KMS-11 (cell line): Measurements from ENCODE around the gene CSF1R.

Source experiments
- H2AFZ ChIP-seq: fragments of 200-600 bp; sonication (generic); 2 replicates; pipeline ENCODE4 v1.6.1; 2016; ENCODE audit warnings: antibody characterized with exemption, mixed run types, low read depth
- H3K27ac ChIP-seq: fragments of 200-600 bp; sonication (generic); 2 replicates; pipeline ENCODE4 v1.6.1; 2016; ENCODE audit warnings: mild to moderate bottlenecking, mixed run types
- H3K27me3 ChIP-seq: fragments of 200-600 bp; sonication (generic); 2 replicates; pipeline ENCODE4 v1.6.1; 2017; ENCODE audit warnings: mild to moderate bottlenecking, low read depth, mixed run types, moderate library complexity; ENCODE audit not compliant: insufficient read depth
- H3K36me3 ChIP-seq: fragments of 200-600 bp; sonication (generic); 2 replicates; pipeline ENCODE4 v1.6.1; 2017; ENCODE audit warnings: mild to moderate bottlenecking, mixed run types; ENCODE audit not compliant: insufficient read depth
- H3K4me1 ChIP-seq: fragments of 200-600 bp; sonication (generic); 2 replicates; pipeline ENCODE4 v1.6.1; 2016; ENCODE audit warnings: mild to moderate bottlenecking, low read depth, mixed run types; ENCODE audit not compliant: poor library complexity, severe bottlenecking
- H3K4me2 ChIP-seq: fragments of 200-600 bp; sonication (generic); 2 replicates; pipeline ENCODE4 v1.7.0; 2016; ENCODE audit warnings: mild to moderate bottlenecking, mixed run types
- H3K4me3 ChIP-seq: fragments of 200-600 bp; sonication (generic); IDR thresholded peaks from 2 replicates; pipeline ENCODE4 v1.6.1; 2017; ENCODE audit warnings: low read depth, low read length, mixed read lengths; ENCODE audit not compliant: insufficient read depth
- H3K79me2 ChIP-seq: fragments of 200-600 bp; sonication (generic); 2 replicates; pipeline ENCODE4 v1.6.1; 2016; ENCODE audit warnings: low read depth, mixed run types; ENCODE audit not compliant: insufficient read depth
- H3K9ac ChIP-seq: fragments of 200-600 bp; sonication (generic); 2 replicates; pipeline ENCODE4 v1.6.1; 2016; ENCODE audit warnings: mild to moderate bottlenecking, mixed run types
- H4K20me1 ChIP-seq: fragments of 200-600 bp; sonication (generic); 2 replicates; pipeline ENCODE4 v1.6.1; 2016; ENCODE audit warnings: mild to moderate bottlenecking, mixed run types; ENCODE audit not compliant: insufficient read depth
- CTCF ChIP-seq: fragments of 200-600 bp; sonication (generic); conservative IDR thresholded peaks from 2 replicates; pipeline ENCODE4 v1.6.1; 2017; ENCODE audit warnings: low read depth, mild to moderate bottlenecking, antibody characterized with exemption, low read length, moderate library complexity, mixed read lengths

The CSF1R gene

DNA sequence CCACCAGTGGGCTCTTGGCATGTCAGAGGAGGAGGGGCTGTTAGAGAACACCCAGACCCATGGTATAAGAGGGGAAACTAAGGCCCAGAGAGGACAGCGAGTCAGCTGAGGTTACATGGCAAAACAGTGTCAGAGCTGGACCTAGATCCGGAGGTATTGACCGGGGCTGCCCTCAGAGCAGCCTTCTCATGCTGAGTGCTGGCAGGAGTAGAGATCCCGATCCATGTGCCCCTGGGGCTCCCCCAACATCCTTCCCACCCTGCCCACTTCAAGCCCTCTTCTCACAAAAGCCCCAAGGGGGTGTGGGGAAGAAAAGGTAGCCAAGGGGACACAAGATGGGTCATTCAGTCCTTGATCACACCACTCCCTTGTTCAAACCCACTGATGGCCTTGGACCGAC, 19.9 kb downstream of the CSF1R start:
- Histone ChIP-seq H3K27ac (no peak overlapping the region), H3K4me2 (no peak overlapping the region), H3K36me3 (no peaks in the 10 kb centered on the region), H3K4me1 (no peaks in the 10 kb centered on the region), H3K9ac (no peak overlapping the region), H3K79me2 (no peaks in the 10 kb centered on the region), H4K20me1 (no peaks in the 10 kb centered on the region), H3K4me3 (no peak overlapping the region), H3K27me3 (no peaks in the 10 kb centered on the region), H2AFZ (no peak overlapping the region)
- no peak for TF ChIP-seq CTCF

GRCh38 chr5:150065886-150066285, 20.5 kb downstream of the CSF1R start:
- Histone ChIP-seq H3K27me3 (no peaks in the 10 kb centered on the region), H3K36me3 (no peaks in the 10 kb centered on the region), H3K79me2 (no peaks in the 10 kb centered on the region), H3K27ac (no peak overlapping the region), H3K4me1 (no peaks in the 10 kb centered on the region), H2AFZ (no peak overlapping the region), H3K4me3 (no peak overlapping the region), H4K20me1 (no peaks in the 10 kb centered on the region), H3K9ac (no peak overlapping the region), H3K4me2 (no peak overlapping the region)
- TF ChIP-seq CTCF, result no peak

DNA sequence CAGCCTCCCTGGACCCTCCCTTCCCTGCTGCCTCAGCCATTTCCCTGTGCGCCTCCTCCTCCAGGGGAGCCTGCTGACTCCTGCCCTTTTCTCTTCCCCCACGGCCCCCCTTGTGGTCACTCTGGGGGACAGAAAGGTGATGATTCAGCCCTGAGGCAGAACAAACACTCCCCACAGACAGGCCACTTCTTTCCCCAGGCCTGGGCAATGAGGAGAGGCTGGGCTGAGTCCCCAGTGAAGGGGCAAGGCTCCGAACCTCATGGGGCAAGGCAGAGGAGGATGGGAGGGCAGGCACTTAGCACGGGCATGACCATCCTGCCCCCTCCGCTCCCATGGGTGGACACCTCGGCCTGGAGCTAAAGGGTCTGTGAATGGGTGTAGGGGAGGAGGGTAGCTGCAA, 21.0 kb downstream of the CSF1R start:
- Histone ChIP-seq H3K4me3 (no peak overlapping the region), H3K27me3 (no peaks in the 10 kb centered on the region), H3K79me2 (no peaks in the 10 kb centered on the region), H4K20me1 (no peaks in the 10 kb centered on the region), H3K36me3 (no peaks in the 10 kb centered on the region), H3K4me2 (no peak overlapping the region), H2AFZ (no peak overlapping the region), H3K9ac (no peak overlapping the region), H3K4me1 (no peaks in the 10 kb centered on the region), H3K27ac (no peak overlapping the region)
- TF ChIP-seq CTCF, result no peak

DNA sequence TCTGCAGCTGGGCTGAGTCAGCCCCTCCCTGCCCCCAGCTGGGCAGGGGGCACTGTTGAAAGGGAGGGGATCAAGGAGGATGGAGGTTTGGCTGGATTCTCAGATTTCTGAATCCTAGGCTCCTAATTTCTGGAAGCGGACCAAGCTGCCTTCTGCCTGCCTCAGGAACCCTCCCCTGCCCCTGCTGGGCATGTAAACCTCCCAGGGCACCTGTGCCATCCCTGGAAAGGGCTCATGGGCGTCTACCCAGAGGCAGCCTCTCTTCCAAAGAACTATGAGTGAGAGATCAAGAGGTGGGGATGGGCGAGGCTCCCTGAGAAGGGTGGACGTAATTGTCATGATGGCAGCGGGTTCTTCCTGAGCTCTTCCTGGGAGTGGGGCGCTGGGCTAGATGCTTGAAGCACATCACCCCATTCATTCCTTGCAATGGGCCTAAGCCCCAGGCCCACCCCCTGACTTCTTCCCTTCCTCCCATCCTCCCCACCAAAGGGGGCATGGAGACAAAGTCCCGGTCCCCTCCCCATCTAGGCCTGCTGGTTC, 21.6 kb downstream of the CSF1R start:
- Histone ChIP-seq H3K27me3 (no peaks in the 10 kb centered on the region), H3K27ac (no peak overlapping the region), H3K4me3 (no peak overlapping the region), H2AFZ (no peak overlapping the region), H3K4me1 (no peaks in the 10 kb centered on the region), H3K4me2 (no peak overlapping the region), H3K9ac (no peak overlapping the region), H4K20me1 (no peaks in the 10 kb centered on the region), H3K79me2 (no peaks in the 10 kb centered on the region), H3K36me3 (no peaks in the 10 kb centered on the region)
- no peak for TF ChIP-seq CTCF
